Calu3 (cell line): ENCODE measurements around the gene SLC66A3. TPM values are rescaled to one million over a fixed set of nuclear protein-coding genes. Genes with fewer than 3 reads are reported as not detected.

Experiments
- BruUV-seq: library from RNA; stranded (reverse); fragments of 400-500 nt; replicated peaks from 2 replicates; lab custom pipeline; 2021; lab: Mats Ljungman, UMichigan
- CTCF ChIA-PET: fragments of 300-600 bp; sonication (Branson Sonifier 250); formaldehyde crosslinking; loops from one replicate; lab custom pipeline; 2022; ENCODE audit warnings: antibody characterized with exemption; lab: Charles Lee
- DNase-seq: peaks from one replicate; pipeline ENCODE4 v3.0.0; 2022
- H3K27ac Mint-ChIP-seq: one replicate; pipeline ENCODE4 v1.8.0; 2022; ENCODE audit warnings: mixed read lengths; ENCODE audit not compliant: unreplicated experiment
- H3K27me3 Mint-ChIP-seq: one replicate; pipeline ENCODE4 v1.8.0; 2022; ENCODE audit warnings: mixed read lengths; ENCODE audit not compliant: unreplicated experiment
- H3K36me3 Mint-ChIP-seq: one replicate; pipeline ENCODE4 v1.8.0; 2022; ENCODE audit warnings: mild to moderate bottlenecking, moderate library complexity, mixed read lengths; ENCODE audit not compliant: insufficient read depth, unreplicated experiment
- H3K4me1 Mint-ChIP-seq: one replicate; pipeline ENCODE4 v1.8.0; 2022; ENCODE audit warnings: mild to moderate bottlenecking, low read depth, mixed read lengths; ENCODE audit not compliant: unreplicated experiment
- H3K4me3 Mint-ChIP-seq: one replicate; pipeline ENCODE4 v1.8.0; 2022; ENCODE audit warnings: mild to moderate bottlenecking, low read depth, moderate library complexity, mixed read lengths; ENCODE audit not compliant: unreplicated experiment
- H3K9me3 Mint-ChIP-seq: one replicate; pipeline ENCODE4 v1.8.0; 2022; ENCODE audit warnings: low read depth, mixed read lengths; ENCODE audit not compliant: unreplicated experiment
- CTCF ChIP-seq: fragments of 200-600 bp; IDR thresholded peaks from one replicate; pipeline ENCODE4 v1.8.0; 2022; ENCODE audit warnings: antibody characterized with exemption; ENCODE audit not compliant: unreplicated experiment
- intact Hi-C: fragments of 100-400 bp; cut with micrococcal nuclease; formaldehyde crosslinking; loops from one replicate; pipeline ENCODE4 v1.10.0; 2022; ENCODE audit not compliant: unreplicated experiment
- total RNA-seq: library from RNA; stranded (reverse); gene quantifications from 2 replicates; pipeline ENCODE4 v1.2.3, GENCODE V29; 2022

SLC66A3 gene
- total RNA-seq, 1 experiment from 2014 or later: 13.5 TPM

GRCh38 chr2:11227595-11227994 lies 72.3 kb downstream of the SLC66A3 start:
- no peak overlapping the region for H3K27ac Mint-ChIP-seq
- no peaks in the 10 kb centered on the region for H3K9me3 Mint-ChIP-seq
- intact Hi-C loops: no loop called here
- BruUV-seq: no TSS peak
- H3K27me3 Mint-ChIP-seq: no peaks in the 10 kb centered on the region
- no peak for DNase-seq
- no peak for TF ChIP-seq CTCF
- H3K4me1 Mint-ChIP-seq: no peaks in the 10 kb centered on the region
- no peak overlapping the region for H3K4me3 Mint-ChIP-seq
- CTCF ChIA-PET: no interaction called here
- H3K36me3 Mint-ChIP-seq: peaks cover 6% of the 10 kb centered on the region

Other genes starting within 250 kb of the SLC66A3 start
- gene KCNF1, start 243.5 kb upstream of the SLC66A3 start, total RNA-seq: not detected in 2 replicates
- 30.8 and 35.3 TPM in 2 replicates for gene ROCK2, start 189.2 kb downstream of the SLC66A3 start, total RNA-seq